ENCODE measurements around the gene MTUS2.
A peak's percentile ranks its signal among the peaks of the same experiment; 100 is the strongest.

The MTUS2 gene

DNA sequence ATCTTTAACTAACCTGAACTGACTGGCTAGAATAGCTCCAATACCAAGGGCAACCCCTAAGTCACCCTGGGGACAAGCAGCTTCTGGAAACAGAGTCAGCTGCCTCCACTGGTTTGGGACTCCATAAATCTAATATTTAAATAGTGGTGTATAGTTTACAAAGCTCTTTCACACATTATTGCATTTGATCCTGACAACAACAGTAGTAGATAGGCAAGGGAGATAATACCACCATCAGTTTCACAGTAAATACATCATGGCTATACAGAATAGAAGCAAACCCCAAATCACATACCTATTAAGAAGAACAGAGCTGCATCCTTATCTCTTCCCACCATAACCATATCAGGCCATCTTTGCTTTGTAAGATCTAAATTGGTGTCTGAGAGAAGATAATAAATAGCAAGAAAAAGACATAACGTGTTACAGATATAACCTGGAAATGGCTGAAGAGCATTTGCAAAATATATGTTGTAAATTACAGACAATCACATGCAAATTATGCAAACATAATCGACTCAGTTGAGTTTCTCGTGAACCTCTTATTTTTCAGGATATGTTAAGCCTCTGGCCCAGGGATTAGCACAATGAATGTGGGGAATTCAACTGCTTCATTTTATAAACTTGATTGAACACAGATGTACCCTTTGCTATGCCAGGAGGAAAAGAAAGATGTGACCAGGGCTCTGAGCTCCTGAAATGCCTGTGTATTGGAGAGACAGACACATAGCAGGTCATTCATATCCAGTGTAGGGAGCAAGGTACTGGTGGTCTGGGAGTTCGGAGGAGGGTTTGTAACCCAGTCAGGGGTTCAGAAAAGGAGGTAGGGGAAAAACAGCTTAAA, 632.9 kb downstream of the MTUS2 start:
- no peak for DNase-seq (ENCODE audit: low read depth)

DNA sequence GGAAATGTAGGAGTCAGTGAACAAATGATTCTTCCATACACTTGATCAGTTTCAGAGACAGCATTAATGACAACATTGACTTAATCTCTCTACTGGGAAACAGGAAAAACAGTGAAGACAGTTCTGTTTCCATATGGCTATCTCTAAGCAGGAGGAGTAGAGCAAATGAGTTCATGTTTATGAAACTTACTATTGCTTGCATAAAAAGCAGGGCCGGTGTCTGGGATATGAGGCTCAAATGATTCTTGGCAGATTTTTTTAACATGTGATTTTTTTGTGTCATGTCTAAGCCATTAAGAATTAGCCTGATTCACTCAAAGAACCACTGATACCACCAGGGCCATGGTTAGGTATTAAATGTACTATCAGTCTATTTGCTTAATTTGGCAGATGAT, 633.5 kb downstream of the MTUS2 start:
- DNase-seq (ENCODE audit: low read depth): no peak

- no peak for DNase-seq (ENCODE audit: low read depth)
Measured at GRCh38 chr13:29454931-29455481, 634.9 kb downstream of the MTUS2 start.

DNA sequence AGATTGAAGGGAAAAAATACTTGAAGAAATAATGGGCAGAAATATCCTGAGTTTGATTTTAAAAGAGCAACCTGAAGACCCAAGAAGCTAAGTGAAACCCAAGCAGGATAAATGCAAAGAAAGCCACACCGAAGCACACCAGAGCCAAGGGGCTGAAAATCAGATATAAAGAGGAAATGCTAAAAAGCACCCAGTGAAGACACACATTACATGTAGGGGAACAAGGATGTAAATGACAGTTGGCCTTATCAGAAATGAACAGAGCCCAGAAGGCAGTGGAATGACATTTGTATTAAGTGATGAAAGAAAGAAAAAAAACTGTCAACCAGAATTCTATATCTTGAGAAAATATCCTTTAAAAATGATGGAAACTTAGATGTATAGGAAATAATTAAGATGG, 636.3 kb downstream of the MTUS2 start:
- no peak for DNase-seq (ENCODE audit: low read depth)

GRCh38 chr13:29457299-29457698, 637.2 kb downstream of the MTUS2 start:
- no peak for DNase-seq (ENCODE audit: low read depth)

GRCh38 chr13:29458419-29458818, 638.3 kb downstream of the MTUS2 start:
- no peak for DNase-seq (ENCODE audit: low read depth)

DNA sequence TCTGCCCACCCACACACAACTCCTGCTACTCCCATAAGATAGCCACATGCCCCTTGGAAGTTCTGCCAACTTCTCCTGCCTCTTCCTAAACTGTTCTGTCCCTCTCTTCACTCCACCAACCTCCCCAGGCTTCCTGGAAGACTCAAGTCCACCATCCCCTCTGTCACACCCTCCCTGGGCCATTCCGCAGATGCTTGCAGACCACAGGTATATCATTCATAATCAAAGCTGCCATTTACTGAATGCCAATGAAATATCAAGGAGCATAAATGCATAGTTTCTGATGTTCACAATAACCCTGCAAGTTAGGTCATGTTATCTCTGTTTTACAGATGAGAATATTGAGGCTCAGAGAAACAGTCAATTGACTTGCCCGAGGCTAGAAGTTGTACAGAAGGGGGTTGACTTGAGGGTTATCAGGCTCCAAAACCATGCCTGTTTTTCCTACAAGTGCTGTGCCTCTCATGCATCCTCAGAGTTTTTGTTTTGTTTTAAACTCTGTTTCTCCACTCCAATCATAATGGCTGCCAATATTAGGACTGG, 639.7 kb downstream of the MTUS2 start:
- no peak for DNase-seq (ENCODE audit: low read depth)

- no peak for DNase-seq (ENCODE audit: low read depth)
Measured at GRCh38 chr13:29464105-29464679, 644.1 kb downstream of the MTUS2 start.

DNA sequence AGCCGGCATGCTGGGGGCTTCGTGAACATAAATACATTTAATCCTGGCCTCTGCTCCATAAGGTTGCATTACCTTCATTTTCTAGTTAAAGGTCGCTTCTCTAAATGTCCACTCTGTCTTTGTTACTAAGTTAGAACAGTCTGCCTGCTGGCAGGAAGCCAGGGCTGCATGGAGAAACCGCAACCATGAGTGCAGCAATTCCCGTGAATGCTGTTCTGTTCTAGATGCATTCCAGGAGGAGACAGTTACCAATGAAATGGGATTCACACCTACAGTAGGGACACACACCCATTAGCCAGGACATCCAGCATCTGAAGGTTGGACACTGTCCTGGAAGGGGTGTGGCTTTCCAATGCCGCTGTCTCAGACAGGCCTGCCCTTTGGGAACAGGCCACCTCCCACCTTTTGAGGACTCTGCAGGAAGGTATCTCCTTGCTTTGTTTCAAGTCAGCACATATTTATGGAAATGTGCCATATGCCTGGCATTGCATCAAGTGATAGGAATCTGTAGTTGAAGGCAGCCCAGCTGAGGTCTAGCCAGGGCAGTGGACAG, 645.7 kb downstream of the MTUS2 start:
- DNase-seq (ENCODE audit: low read depth): no peak

- DNase-seq (ENCODE audit: low read depth): no peak
Measured at GRCh38 chr13:29471551-29471950, 651.4 kb downstream of the MTUS2 start.

GRCh38 chr13:29472332-29472961, 652.3 kb downstream of the MTUS2 start:
- DNase-seq (ENCODE audit: low read depth): peak; percentile 10

DNA sequence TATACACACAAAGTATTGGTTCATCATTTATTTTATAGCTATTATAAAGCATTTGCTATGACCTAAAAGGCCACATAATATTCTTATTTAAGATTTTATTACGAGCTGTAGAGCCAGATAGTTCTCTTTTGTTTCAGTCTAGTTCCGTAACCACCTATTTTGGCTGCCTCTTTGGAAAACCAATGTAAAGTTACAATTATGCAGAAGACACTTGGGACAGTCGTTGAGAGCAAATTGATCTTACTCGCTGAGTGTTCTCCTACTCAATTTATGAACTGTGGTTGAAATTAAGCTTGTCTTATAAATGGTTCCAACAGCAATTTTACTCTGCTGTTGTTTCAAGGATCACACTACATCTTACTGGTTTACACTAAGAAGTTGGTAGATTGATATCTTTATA, 653.0 kb downstream of the MTUS2 start:
- no peak for DNase-seq (ENCODE audit: low read depth)

- DNase-seq (ENCODE audit: low read depth): no peak
Measured at GRCh38 chr13:29474991-29475390, 654.9 kb downstream of the MTUS2 start.

DNA sequence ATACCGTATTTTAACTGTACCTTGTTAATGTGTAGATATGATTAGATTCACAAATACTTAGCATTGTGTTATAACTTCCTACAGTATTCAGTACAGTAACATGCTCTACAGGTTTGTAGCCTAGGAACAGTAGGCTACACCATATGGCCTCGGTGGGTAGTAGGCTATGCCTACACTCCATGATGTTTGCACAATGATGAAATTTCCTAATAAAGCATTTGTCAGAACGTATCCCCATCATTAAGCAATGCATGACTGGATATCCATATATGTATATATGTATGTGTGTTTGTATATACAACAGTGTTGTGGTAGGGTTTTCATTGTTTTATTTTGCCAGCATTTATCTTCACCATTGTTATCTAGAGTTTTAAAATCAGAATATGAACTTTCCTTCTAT, 655.9 kb downstream of the MTUS2 start:
- DNase-seq (ENCODE audit: low read depth): no peak

DNA sequence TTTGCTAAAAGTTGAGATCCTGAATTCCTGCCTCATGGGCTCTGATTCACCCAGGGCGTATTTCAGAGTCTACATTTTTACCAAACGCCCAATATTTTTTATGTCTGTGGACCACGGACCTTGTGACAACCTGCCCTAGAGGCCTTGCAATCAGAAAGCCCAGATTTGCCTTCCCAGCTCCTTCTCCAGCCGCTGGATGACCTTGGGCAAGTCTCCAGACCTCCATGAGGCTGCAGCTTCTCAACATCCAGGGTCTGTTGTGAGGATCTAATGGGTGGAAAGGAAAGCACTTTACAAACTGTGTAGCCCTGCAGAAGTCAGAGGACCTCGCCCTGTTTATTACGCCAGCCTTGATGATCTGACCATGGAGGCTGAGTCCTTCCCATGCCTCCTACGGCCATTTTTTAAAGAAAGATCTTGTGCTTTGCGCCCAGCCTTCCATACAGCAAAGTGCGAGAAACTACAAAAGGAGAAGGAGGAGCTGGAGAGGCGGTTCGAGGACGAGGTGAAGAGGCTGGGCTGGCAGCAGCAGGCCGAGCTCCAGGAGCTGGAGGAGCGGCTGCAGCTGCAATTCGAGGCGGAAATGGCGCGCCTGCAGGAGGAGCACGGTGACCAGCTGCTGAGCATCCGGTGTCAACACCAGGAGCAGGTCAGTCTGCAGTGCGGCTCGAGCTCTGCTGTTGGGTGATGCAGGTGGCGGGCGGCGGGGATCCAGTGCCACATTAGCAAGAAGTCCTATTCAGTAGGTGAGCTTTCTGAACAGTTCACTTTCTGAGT, 659.8 kb downstream of the MTUS2 start:
- no peak for DNase-seq (ENCODE audit: low read depth)

DNA sequence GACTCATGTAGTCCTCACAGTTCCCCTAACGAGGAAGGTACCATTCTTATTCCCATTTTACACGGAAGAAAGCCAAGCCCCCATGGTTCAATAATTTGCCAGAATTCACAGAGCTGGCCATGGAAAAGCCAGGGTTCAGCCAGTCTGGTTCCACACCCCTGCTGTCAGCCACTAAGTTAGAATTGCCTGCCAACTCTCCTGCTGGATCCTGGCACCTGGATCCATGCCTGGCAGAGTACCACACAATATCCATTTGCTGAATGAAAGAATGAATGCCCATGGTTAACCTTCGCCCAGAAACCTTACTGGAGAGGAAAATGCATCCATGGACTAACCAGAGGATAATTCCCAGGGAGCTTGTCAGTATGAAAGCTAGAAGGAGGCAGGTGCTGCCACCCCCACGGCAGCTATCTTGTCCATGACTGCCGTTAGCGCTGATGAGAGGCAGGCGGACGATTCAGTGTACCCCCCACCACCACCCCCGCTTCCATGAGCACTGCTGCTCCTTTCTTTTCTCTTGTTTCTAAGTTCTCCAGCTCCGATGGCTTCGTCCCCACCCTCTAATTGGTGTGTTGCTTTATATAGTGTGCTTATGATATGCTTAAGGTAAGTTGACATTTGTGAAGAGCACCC, 660.9 kb downstream of the MTUS2 start:
- no peak for DNase-seq (ENCODE audit: low read depth)

GRCh38 chr13:29481603-29482002, 661.5 kb downstream of the MTUS2 start:
- no peak for DNase-seq (ENCODE audit: low read depth)

DNA sequence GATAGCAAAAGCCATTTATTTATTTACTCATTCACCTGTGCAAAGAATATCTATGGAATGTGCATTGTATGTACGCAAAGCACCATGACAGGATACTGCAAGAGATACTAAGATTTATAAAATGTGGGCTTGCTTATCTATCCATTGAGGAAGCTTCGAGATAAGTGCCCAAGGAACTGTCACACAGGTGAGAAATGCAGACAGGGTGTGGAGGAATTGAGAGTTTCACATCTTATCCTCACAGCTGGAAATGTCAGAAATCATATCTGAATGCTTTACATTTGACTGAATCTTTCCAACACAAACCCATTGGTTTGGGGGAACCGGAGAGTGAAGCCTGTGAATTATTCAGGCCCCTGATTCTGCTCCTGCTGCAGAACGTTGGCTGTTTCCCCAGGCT, 662.4 kb downstream of the MTUS2 start:
- DNase-seq (ENCODE audit: low read depth): no peak

- no peak for DNase-seq (ENCODE audit: low read depth)
Measured at GRCh38 chr13:29483211-29483610, 663.1 kb downstream of the MTUS2 start.

DNA sequence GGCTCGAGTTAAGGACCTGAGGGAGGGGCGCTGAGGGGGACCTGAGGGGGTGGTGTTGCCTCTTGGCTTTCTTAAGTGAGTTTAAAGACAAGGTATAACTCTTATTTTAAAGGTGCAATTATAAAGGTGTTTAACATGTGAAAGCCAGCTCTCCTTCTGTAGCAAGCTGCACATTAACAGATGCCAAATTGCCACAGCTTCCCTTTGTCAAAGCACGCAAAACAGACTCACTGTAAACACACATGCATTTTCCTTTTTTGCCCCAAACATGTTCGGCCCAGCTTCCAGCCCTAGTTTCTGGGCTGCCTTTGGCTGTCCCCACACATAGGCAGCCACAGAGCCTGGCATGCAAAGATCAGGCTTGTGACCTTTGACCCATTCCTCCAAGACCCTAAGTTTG, 663.5 kb downstream of the MTUS2 start:
- DNase-seq (ENCODE audit: low read depth): no peak

GRCh38 chr13:29484236-29484635, 664.1 kb downstream of the MTUS2 start:
- no peak for DNase-seq (ENCODE audit: low read depth)

Measured in activated T-helper 9 cell treated with anti-CD3 and anti-CD28 coated beads, Interleukin-2, amount 50 U/mL, for 16 hours (primary cell).